ENCODE results near the gene VEZF1. TPM values are rescaled to one million over a fixed set of nuclear protein-coding genes. Genes with fewer than 3 reads are reported as not detected.

Gene VEZF1
- total and polyA plus RNA-seq, 5 experiments from 2014 or later = 41.1 to 92.8 (median 48.9) TPM

DNA sequence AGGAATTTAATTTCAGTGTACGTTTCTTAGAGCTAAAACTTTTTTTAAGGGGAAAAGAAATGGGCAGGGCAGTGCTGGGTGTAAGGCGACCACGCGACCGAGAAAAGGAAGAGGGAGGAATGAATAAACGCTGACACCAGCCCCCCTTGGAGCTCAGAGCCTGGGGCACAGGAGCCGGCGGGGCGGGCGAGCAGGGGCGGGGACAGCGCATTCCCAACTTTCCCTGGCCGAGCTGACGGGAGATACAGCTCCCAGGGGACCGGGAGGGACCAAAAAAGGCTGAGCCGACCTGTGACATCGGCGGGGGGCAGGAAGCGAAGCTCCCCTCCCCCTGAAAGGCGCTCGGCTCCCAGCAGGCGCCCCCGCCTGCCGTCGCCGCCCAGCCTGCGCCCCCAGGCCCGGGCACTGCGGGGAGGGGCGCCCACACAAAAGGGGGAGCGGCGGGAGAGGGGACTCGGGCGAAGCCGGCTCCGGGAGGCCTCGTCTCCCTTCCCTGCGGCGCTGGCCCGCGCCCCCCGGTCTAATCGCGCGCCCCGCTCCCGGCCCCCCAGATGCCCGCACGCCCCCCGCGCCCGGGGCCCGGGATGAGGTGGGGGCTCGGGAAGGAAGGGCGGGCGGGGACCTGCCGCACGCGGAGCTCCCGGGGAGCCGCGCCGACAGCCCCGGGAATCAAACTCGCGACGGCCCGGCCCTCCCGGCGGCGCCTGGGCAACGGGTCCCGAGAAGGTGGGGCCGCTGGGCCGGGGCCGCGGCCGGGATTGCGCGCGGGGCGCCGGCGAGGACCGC, 33.5 kb downstream of the VEZF1 start:
- peaks cover 6 to 35% (median 18%) of the 10 kb centered on the region in 5 donors for H3K27me3 Mint-ChIP-seq
- peak overlapping the region in 3 of 10 donors; percentile 45 to 72 (median 48) for H3K27ac Mint-ChIP-seq
- H3K36me3 Mint-ChIP-seq = no peaks in the 10 kb centered on the region
- peaks cover 12 to 47% (median 30%) of the 10 kb centered on the region in 4 donors for H3K4me1 Mint-ChIP-seq
- peak overlapping the region; percentile 62 to 85 (median 71) for H3K4me3 Mint-ChIP-seq
- peak in 1 of 2 donors; percentile 6 for ATAC-seq
- DNase-seq = no peak
- POLR2A ChIA-PET = interaction anchor here (1.0 to 1.8 kb wide), 4 partner anchors 32 to 53 kb away, joined by 3 to 9 read pairs (median 3); partner anchors contain the start of gene SRSF1
- H3K9me3 Mint-ChIP-seq = no peaks in the 10 kb centered on the region

DNA sequence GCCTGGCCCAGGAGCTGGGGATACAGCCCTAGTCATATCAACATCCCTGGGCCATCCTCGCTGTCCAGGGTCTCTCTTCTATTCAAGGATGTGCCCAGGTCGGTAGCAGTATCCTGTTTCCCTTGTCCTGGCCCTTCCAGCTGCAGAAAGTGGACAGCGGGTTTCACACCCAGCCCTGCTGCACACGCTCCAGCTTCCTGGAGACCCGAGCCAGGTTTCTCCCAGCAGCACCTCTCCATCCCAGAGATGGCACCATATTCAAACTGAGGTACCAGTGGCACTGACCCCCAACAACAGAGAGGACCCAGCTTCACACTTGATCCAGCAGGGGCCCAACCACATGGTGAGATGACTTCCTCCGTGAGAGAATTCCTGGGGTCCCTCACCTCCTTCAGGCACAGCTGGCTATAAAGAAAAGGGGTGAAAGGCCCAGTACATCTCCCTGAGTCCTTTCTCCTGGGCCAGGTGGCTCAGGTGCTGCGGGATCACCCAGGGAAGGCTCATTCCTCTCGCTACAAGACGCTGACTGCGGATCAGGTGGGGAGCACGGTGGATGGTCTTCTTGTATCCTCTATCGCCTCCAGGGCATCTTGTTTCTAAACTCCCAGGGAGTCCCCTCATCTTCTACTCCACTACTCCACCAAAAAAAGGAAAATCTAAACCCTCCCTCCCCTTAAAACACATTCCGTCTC, 34.2 kb downstream of the VEZF1 start:
- no peak for DNase-seq
- H3K27ac Mint-ChIP-seq = peak overlapping the region in 3 of 10 donors; percentile 45 to 72 (median 48)
- H3K36me3 Mint-ChIP-seq = no peaks in the 10 kb centered on the region
- no peaks in the 10 kb centered on the region for H3K9me3 Mint-ChIP-seq
- no peak for ATAC-seq
- POLR2A ChIA-PET = interaction anchor here (0.8 to 1.1 kb wide), 2 partner anchors 31 to 237 kb away, joined by 3 read pairs; no protein-coding TSS in a partner anchor
- H3K4me3 Mint-ChIP-seq = peak overlapping the region; percentile 62 to 85 (median 71)
- H3K27me3 Mint-ChIP-seq = peaks cover 6 to 28% (median 11%) of the 10 kb centered on the region in 5 donors
- H3K4me1 Mint-ChIP-seq = peaks cover 16 to 53% (median 34%) of the 10 kb centered on the region in 4 donors

DNA sequence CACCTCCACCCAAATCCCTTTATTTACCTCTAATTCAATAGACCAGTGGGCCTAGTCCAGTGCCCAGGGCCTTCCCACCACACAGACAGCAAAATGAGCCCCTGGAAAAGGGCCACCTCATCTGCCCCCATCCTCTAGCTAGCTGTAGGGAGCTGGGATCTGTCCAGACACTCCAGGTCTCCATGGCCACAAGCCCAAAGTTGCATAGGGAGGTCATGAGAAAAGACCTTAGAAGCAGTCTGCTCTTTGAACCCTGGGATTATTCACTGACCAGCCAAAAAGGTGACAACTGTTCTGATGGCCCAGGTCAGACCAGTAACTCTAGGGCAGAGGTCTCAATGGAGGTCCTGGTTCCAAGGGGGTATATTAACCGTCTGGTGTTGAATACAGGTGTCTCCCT, 34.8 kb downstream of the VEZF1 start:
- DNase-seq (no peak), ATAC-seq (no peak)
- H3K9me3 Mint-ChIP-seq = no peaks in the 10 kb centered on the region
- POLR2A ChIA-PET = interaction anchor here (0.8 kb wide), 1 partner anchor 236 kb away, joined by 3 read pairs; no protein-coding TSS in a partner anchor
- H3K4me1 Mint-ChIP-seq = peaks cover 20 to 60% (median 41%) of the 10 kb centered on the region in 4 donors
- H3K4me3 Mint-ChIP-seq = peak overlapping the region in 8 of 10 donors; percentile 19 to 85 (median 68)
- no peak overlapping the region for H3K27ac Mint-ChIP-seq
- H3K27me3 Mint-ChIP-seq = peaks cover 6 to 26% (median 10%) of the 10 kb centered on the region in 5 donors
- no peaks in the 10 kb centered on the region for H3K36me3 Mint-ChIP-seq

- POLR2A ChIA-PET = interaction anchor here (0.6 to 0.7 kb wide), 2 partner anchors 62 to 472 kb away, joined by 5 to 8 read pairs; no protein-coding TSS in a partner anchor
- H3K27ac Mint-ChIP-seq = no peak overlapping the region
- H3K4me3 Mint-ChIP-seq = peak overlapping the region in 1 of 10 donors; percentile 12
- no peaks in the 10 kb centered on the region for H3K36me3 Mint-ChIP-seq
- no peaks in the 10 kb centered on the region for H3K9me3 Mint-ChIP-seq
- DNase-seq (no peak), ATAC-seq (no peak)
- H3K27me3 Mint-ChIP-seq = peaks cover 0 to 15% (median 0%) of the 10 kb centered on the region in 5 donors
- H3K4me1 Mint-ChIP-seq = peaks cover 23 to 62% (median 38%) of the 10 kb centered on the region in 4 donors
These were observed 38.4 kb downstream of the VEZF1 start for GRCh38 chr17:57949649-57950048.

DNA sequence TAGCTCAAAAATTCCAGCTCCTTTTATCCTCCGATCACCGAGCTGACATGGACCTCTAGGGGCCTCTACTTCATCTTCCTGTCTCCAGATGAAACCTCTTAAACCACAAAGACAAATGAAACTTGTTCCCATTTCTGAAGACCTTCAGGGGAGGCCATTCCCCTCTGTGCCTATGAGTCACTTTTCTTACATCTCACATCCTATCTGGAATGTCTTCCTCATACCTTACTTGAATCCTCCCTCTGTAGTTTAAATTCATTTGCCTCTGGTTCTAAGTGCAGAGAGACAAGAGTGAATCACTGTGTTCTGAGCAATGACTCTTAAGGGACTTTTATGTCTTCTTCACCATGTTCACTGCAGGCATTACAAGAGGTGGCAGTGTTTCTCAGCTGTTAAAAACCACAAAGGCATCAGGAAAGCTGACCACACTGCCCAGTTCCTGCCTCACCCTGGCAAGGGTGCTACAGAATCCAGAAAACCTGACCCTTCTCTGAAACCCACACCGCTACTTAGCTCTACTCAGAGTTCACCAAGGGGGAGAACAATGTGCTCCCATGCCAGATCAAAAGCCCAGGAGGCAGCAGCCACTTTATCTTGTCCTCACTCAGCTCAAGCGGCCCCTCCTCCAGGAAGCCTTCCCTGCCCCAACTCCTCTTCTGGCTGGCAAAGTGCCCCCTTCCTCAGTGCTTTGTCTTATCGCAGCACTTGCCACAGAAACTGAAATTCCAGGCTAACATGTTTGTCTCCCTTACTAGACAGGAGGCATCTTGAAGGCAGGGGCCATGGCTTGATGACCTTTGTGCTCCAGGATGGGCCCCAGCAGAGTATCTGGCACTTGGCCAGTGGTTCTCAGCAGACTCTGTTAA, 39.3 kb downstream of the VEZF1 start:
- Mint-ChIP-seq H3K27ac (peak overlapping the region in 4 of 10 donors; percentile 10 to 62 (median 50)), H3K4me3 (peak overlapping the region in 5 of 10 donors; percentile 8 to 65 (median 23)), H3K36me3 (no peaks in the 10 kb centered on the region), H3K9me3 (no peaks in the 10 kb centered on the region), H3K4me1 (peaks cover 20 to 58% (median 34%) of the 10 kb centered on the region in 4 donors), H3K27me3 (peaks cover 0 to 14% (median 0%) of the 10 kb centered on the region in 5 donors)
- ATAC-seq (no peak), DNase-seq (no peak)
- POLR2A ChIA-PET = interaction anchor here (0.6 to 1.3 kb wide), 3 partner anchors 59 to 471 kb away, joined by 4 to 8 read pairs (median 5); partner anchors contain the start of gene SRSF1

DNA sequence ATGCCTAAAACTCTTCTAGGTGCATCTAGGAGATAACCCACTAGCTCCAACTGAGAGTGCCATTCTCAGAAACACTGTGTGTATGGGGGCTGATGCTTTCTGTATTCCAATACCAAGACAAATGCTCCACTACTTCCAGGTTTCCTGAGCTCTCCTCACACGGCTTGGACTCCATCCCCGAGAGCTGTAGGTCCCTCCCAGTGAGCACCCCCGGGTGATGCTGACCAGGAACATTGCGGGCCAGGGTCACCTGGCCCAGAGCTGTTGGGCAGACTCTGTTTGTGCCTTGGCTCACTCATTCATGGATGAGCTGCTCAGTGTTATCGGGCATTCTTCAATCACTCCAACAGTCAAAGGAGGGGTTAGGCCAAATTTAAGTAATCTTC, 39.9 kb downstream of the VEZF1 start:
- H3K27me3 Mint-ChIP-seq = peaks cover 0 to 15% (median 0%) of the 10 kb centered on the region in 5 donors
- no peaks in the 10 kb centered on the region for H3K36me3 Mint-ChIP-seq
- DNase-seq = no peak
- peak overlapping the region in 2 of 10 donors; percentile 10 to 62 for H3K27ac Mint-ChIP-seq
- peak overlapping the region in 3 of 10 donors; percentile 9 to 65 (median 35) for H3K4me3 Mint-ChIP-seq
- peaks cover 20 to 58% (median 34%) of the 10 kb centered on the region in 4 donors for H3K4me1 Mint-ChIP-seq
- POLR2A ChIA-PET = interaction anchor here (1.3 kb wide), 1 partner anchor 59 kb away, joined by 4 read pairs; the partner anchor contains the start of gene SRSF1
- H3K9me3 Mint-ChIP-seq = no peaks in the 10 kb centered on the region
- ATAC-seq = no peak

DNA sequence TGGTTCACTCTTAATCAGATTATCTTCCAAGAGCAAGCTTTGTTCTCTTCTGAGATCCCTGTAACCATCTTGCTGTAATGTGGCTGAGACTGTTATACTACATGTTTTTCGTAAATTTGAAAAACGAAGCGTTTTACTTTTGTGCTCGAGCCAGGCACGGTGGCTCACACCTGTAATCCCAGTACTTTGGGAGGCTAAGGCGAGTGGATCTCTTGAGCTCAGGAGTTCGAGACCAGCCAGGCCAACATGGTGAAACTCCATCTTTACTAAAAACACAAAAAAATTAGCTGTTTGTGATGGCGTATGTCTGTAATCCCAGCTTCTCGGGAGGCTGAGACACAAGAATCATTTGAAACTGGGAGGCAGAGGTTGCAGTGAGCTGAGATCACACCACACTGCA, 40.7 kb downstream of the VEZF1 start:
- Mint-ChIP-seq H3K36me3 (no peaks in the 10 kb centered on the region), H3K27ac (peak overlapping the region in 8 of 10 donors; percentile 44 to 90 (median 80)), H3K27me3 (peaks cover 0 to 12% (median 0%) of the 10 kb centered on the region in 5 donors), H3K9me3 (no peaks in the 10 kb centered on the region), H3K4me1 (peaks cover 16 to 52% (median 32%) of the 10 kb centered on the region in 4 donors), H3K4me3 (peak overlapping the region; percentile 87 to 98 (median 92))
- ATAC-seq = peak in 1 of 2 donors; percentile 4
- POLR2A ChIA-PET = interaction anchor here (0.6 to 1.3 kb wide), 4 partner anchors 60 to 145 kb away, joined by 3 to 4 read pairs (median 4); partner anchors contain the start of gene SRSF1
- no peak for DNase-seq

- ATAC-seq = peak; percentile 83 to 88
- H3K27ac Mint-ChIP-seq = peak overlapping the region; percentile 44 to 90 (median 74)
- peak overlapping the region; percentile 87 to 98 (median 92) for H3K4me3 Mint-ChIP-seq
- H3K27me3 Mint-ChIP-seq = peaks cover 0 to 12% (median 0%) of the 10 kb centered on the region in 5 donors
- DNase-seq = peak in 7 of 10 donors; percentile 8 to 65 (median 24)
- H3K4me1 Mint-ChIP-seq = peaks cover 16 to 52% (median 32%) of the 10 kb centered on the region in 4 donors
- H3K9me3 Mint-ChIP-seq = no peaks in the 10 kb centered on the region
- H3K36me3 Mint-ChIP-seq = no peaks in the 10 kb centered on the region
- POLR2A ChIA-PET = interaction anchor here (0.6 to 1.1 kb wide), 6 partner anchors 22 to 145 kb away, joined by 3 to 4 read pairs (median 4); partner anchors contain the start of gene MRPS23
These were observed 41.2 kb downstream of the VEZF1 start for GRCh38 chr17:57946798-57947358.

DNA sequence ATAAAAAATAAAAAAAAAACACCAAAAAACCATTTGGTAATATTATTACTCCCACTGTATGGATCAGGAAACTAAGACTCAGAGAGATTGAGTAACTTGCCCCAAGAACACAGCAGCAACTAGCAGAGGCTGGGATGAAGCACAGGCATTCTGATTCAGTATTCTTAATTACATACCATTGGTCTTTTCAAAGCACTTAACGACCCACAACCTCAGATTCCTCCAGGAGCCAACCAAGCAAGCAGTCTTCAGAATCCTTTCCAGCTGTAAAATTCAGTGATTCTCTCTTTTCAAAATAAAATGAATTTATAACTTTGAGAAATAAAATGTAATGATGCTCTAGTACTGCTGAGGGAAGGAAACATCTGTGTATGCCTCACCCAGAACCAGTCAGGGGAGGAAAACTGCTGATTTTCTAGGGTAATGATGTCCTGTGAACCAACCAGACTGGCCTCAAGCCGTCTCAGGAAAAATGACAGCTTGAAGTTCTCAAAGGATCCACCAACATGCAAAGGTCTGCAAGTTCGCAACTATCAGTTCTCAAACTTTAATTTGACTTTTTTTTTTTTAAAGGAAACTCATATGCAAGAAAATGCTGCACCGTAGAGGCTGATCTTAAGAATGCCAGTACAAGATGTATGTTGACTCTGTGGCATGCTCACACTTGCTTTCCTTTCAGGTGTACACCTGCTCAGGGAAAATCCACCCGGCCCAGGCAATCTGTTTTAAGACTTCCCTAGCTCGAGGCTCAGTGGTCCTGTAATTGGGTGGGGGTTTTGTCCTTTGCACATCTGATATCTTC, 41.9 kb downstream of the VEZF1 start:
- Mint-ChIP-seq H3K4me1 (peaks cover 16 to 55% (median 32%) of the 10 kb centered on the region in 4 donors), H3K36me3 (no peaks in the 10 kb centered on the region), H3K27me3 (peaks cover 0 to 13% (median 2%) of the 10 kb centered on the region in 5 donors), H3K27ac (peak overlapping the region; percentile 44 to 90 (median 74)), H3K9me3 (no peaks in the 10 kb centered on the region), H3K4me3 (peak overlapping the region; percentile 87 to 98 (median 92))
- ATAC-seq (peak; percentile 64 to 76), DNase-seq (peak in 2 of 10 donors; percentile 10 to 23)
- POLR2A ChIA-PET = interaction anchor here (0.6 to 1.1 kb wide), 6 partner anchors 21 to 689 kb away, joined by 3 to 6 read pairs (median 4); partner anchors contain the start of gene MRPS23

- Mint-ChIP-seq H3K27ac (no peak overlapping the region), H3K9me3 (no peaks in the 10 kb centered on the region), H3K27me3 (peaks cover 2 to 12% (median 6%) of the 10 kb centered on the region in 5 donors), H3K36me3 (no peaks in the 10 kb centered on the region), H3K4me1 (peaks cover 18 to 59% (median 35%) of the 10 kb centered on the region in 4 donors), H3K4me3 (no peak overlapping the region)
- DNase-seq (no peak), ATAC-seq (no peak)
- POLR2A ChIA-PET = no interaction called here
These were observed 43.1 kb downstream of the VEZF1 start for GRCh38 chr17:57944908-57945307.
